HFFc6 (cell line): ENCODE measurements around the gene RPRD1A. TPM values are rescaled to one million over a fixed set of nuclear protein-coding genes. Genes with fewer than 3 reads are reported as not detected.

Experiments used
- DNase-seq: peaks from one replicate; pipeline ENCODE4 v3.0.0-alpha.2; 2018
- H3K27ac Mint-ChIP-seq: 2 replicates; pipeline ENCODE4 v1.8.0; 2020; ENCODE audit warnings: mild to moderate bottlenecking, mixed read lengths
- H3K27me3 Mint-ChIP-seq: 2 replicates; pipeline ENCODE4 v1.8.0; 2021; ENCODE audit warnings: mild to moderate bottlenecking, moderate library complexity, mixed read lengths; ENCODE audit not compliant: insufficient read depth
- H3K36me3 Mint-ChIP-seq: 2 replicates; pipeline ENCODE4 v1.8.0; 2021; ENCODE audit warnings: low read depth, mixed read lengths
- H3K4me1 Mint-ChIP-seq: 2 replicates; pipeline ENCODE4 v1.8.0; 2020; ENCODE audit warnings: low read depth, mixed read lengths
- H3K4me3 Mint-ChIP-seq: 2 replicates; pipeline ENCODE4 v1.8.0; 2020; ENCODE audit warnings: mild to moderate bottlenecking, moderate library complexity, mixed read lengths
- H3K9me3 Mint-ChIP-seq: 2 replicates; pipeline ENCODE4 v1.8.0; 2020; ENCODE audit warnings: mild to moderate bottlenecking, mixed read lengths
- total RNA-seq, 6 experiments: library from RNA; stranded (reverse); fragmentation: NEBNext Ultra II Directional; extraction: Animal tissue kit (Norgen Biotek cat#: 25700); gene quantifications; 2 replicates in 1 of 6; 3 replicates in 5 of 6; pipeline ENCODE4 v1.2.3, GENCODE V29; 2021
- TF ChIP-seq, protein P1 (sequence below): fragments of 200-600 bp; sonication (generic); IDR thresholded peaks from 2 replicates; pipeline ENCODE4 v1.5.0; 2021; ENCODE audit warnings: antibody characterized with exemption, mild to moderate bottlenecking

Gene RPRD1A
- total RNA-seq, 6 experiments from 2014 or later, result 44.6 to 55.1 (median 46.1) TPM

DNA sequence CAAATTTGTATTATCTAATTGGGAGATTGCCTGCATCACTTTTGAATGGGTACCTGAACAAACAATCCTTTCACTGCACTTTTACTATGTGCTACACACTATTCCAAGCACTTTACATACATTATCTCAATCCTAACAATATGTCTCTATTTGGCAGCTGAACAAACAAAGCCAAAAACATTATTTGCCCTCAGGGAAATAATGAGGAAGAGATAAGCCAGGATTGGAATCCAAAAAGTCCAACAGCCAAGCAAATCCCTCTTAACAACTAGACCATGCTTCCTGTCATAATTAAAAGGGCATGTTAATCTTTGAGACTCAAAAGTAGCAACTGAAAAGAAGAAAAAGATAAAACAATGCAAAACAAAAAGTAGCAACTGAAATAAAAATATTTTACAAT, 32.1 kb downstream of the RPRD1A start:
- H3K27ac Mint-ChIP-seq, result peak overlapping the region; percentile 39
- H3K4me3 Mint-ChIP-seq, result peak overlapping the region; percentile 53
- peaks cover 23% of the 10 kb centered on the region for H3K9me3 Mint-ChIP-seq
- DNase-seq, result peak; percentile 19
- peaks cover 38% of the 10 kb centered on the region for H3K36me3 Mint-ChIP-seq
- H3K4me1 Mint-ChIP-seq, result peaks cover 24% of the 10 kb centered on the region
- no peaks in the 10 kb centered on the region; the same call in 1 of the 2 replicates for H3K27me3 Mint-ChIP-seq
- TF ChIP-seq, protein P1, sequence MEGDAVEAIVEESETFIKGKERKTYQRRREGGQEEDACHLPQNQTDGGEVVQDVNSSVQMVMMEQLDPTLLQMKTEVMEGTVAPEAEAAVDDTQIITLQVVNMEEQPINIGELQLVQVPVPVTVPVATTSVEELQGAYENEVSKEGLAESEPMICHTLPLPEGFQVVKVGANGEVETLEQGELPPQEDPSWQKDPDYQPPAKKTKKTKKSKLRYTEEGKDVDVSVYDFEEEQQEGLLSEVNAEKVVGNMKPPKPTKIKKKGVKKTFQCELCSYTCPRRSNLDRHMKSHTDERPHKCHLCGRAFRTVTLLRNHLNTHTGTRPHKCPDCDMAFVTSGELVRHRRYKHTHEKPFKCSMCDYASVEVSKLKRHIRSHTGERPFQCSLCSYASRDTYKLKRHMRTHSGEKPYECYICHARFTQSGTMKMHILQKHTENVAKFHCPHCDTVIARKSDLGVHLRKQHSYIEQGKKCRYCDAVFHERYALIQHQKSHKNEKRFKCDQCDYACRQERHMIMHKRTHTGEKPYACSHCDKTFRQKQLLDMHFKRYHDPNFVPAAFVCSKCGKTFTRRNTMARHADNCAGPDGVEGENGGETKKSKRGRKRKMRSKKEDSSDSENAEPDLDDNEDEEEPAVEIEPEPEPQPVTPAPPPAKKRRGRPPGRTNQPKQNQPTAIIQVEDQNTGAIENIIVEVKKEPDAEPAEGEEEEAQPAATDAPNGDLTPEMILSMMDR, result no peak

DNA sequence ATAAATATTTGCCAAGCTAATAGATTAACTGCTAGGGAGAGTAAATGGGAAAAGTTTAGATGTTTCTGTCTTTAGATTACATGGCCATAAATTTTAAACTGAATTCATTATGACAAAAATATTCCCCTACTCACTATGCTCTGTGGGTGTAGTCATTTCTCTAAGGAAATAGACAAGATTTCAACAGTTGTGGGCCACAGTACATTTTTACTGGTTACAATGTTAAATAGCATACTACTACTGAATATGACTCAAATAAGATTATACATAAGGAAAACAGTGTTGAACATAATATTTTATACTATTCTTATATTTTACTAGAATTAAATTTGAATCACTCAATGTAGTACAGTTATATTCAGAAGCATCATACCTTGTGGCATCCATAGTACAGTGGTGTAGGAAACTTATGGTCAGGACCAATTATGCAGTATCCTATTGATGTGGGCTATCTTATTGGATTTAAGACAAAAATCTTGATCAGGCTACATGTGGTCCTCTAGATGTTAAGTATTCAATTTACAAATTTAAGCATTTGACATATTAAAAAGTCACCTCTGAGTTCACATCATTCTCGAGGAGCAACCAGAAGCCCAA, 33.0 kb downstream of the RPRD1A start:
- Mint-ChIP-seq H3K4me1 (peaks cover 24% of the 10 kb centered on the region), H3K27me3 (no peaks in the 10 kb centered on the region; the same call in 1 of the 2 replicates), H3K36me3 (peaks cover 29% of the 10 kb centered on the region), H3K4me3 (no peak overlapping the region), H3K27ac (no peak overlapping the region), H3K9me3 (peaks cover 23% of the 10 kb centered on the region)
- no peak for DNase-seq
- TF ChIP-seq, protein P1, result no peak

DNA sequence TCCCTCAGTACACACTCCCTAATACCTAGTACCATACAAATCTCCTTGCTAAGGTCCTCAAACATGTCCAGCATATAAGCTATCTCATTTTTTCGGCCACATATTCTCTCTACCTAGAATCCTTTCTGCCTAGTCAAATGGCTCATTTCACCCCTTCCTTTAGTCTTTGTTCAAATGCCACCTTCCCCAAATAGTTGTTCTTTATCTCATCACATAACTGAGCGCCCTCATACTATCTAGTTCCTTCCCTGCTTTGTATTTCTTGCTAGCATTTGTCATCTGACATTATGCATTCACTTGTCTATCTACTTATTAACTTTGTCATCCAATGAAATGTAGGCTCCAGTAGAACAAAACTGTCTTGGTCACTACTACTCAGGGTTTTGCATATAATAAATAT, 35.5 kb downstream of the RPRD1A start:
- H3K36me3 Mint-ChIP-seq, result peaks cover 14% of the 10 kb centered on the region
- no peak overlapping the region for H3K4me3 Mint-ChIP-seq
- no peaks in the 10 kb centered on the region for H3K9me3 Mint-ChIP-seq
- DNase-seq, result no peak
- no peaks in the 10 kb centered on the region; the same call in 1 of the 2 replicates for H3K27me3 Mint-ChIP-seq
- TF ChIP-seq, protein P1, result no peak
- peaks cover 29% of the 10 kb centered on the region for H3K4me1 Mint-ChIP-seq
- no peak overlapping the region for H3K27ac Mint-ChIP-seq

DNA sequence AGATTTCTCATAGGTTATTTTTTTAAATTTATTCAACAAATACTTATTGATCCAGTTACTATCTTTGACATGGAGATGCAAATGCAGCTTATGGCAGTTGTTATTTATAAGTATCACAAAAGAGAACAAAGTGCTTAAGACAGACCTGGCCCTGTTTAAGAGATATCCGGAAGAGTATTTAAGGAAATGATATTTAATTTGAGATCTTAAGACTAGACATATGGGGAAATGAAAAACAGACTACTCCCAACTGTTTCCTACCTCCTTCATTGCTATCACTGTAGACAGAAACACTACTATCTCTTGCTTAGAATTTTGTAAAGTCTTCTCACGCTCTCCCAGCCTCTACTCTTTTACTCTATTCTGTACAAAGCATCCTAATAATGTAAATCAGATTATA, 36.0 kb downstream of the RPRD1A start:
- no peak overlapping the region for H3K4me3 Mint-ChIP-seq
- H3K27ac Mint-ChIP-seq, result no peak overlapping the region
- no peak for DNase-seq
- H3K9me3 Mint-ChIP-seq, result no peaks in the 10 kb centered on the region
- H3K27me3 Mint-ChIP-seq, result no peaks in the 10 kb centered on the region; the same call in 1 of the 2 replicates
- H3K36me3 Mint-ChIP-seq, result peaks cover 15% of the 10 kb centered on the region
- TF ChIP-seq, protein P1, result no peak
- peaks cover 29% of the 10 kb centered on the region for H3K4me1 Mint-ChIP-seq

DNA sequence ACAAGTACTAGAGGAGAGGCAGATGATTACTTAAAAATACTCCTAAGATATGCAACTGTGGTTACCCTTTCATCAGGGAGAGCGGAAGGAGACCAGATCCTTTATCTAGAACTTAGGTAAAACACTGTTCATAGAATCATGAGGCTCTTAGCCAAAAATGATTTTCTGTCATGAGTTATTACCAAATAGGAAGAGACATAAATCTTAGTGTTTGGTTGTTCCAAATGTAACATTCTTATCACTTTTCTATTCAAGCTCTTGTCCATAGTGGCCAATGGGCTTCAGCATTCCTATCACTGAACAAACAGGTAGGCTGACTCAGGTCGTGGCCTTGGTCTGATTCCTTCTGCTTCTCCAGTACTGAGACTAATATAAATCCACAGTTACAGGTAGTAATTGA, 38.5 kb downstream of the RPRD1A start:
- Mint-ChIP-seq H3K9me3 (no peaks in the 10 kb centered on the region), H3K36me3 (peaks cover 22% of the 10 kb centered on the region), H3K4me1 (peaks cover 32% of the 10 kb centered on the region), H3K27ac (no peak overlapping the region), H3K27me3 (no peaks in the 10 kb centered on the region; the same call in 1 of the 2 replicates), H3K4me3 (no peak overlapping the region)
- DNase-seq, result no peak
- TF ChIP-seq, protein P1, result no peak
